H9 (cell line): Measurements from ENCODE around the gene NCKAP5. TPM values are rescaled to one million over a fixed set of nuclear protein-coding genes. Genes with fewer than 3 reads are reported as not detected.

Experiments
- DNase-seq: peaks from one replicate; pipeline ENCODE4 v3.0.0-alpha.2; 2017
- H2AFZ ChIP-seq: one replicate; pipeline ENCODE4 v1.6.1; 2013; ENCODE audit warnings: mild to moderate bottlenecking, low read length, control low read depth, moderate library complexity
- H2AK5ac ChIP-seq: 2 replicates; pipeline ENCODE4 v1.6.1; 2013; ENCODE audit warnings: low read length, control low read depth, mixed read lengths; ENCODE audit not compliant: insufficient read length
- H2BK120ac ChIP-seq: one replicate; pipeline ENCODE4 v1.6.1; 2013; ENCODE audit warnings: low read depth, mild to moderate bottlenecking, low read length, control low read depth, inconsistent platforms; ENCODE audit not compliant: poor library complexity, severe bottlenecking
- H2BK12ac ChIP-seq: 2 replicates; pipeline ENCODE4 v1.6.1; 2013; ENCODE audit warnings: low read length, control low read depth, mixed read lengths, low read depth; ENCODE audit not compliant: insufficient read length
- H2BK15ac ChIP-seq: 2 replicates; pipeline ENCODE4 v1.6.1; 2013; ENCODE audit warnings: low read depth, low read length, control low read depth
- H2BK20ac ChIP-seq: one replicate; pipeline ENCODE4 v1.6.1; 2013; ENCODE audit warnings: low read depth, mild to moderate bottlenecking, low read length, control low read depth, inconsistent platforms; ENCODE audit not compliant: poor library complexity, severe bottlenecking
- H2BK5ac ChIP-seq: 2 replicates; pipeline ENCODE4 v1.6.1; 2013; ENCODE audit warnings: low read length, control low read depth, mixed read lengths; ENCODE audit not compliant: insufficient read length
- H3K14ac ChIP-seq: 2 replicates; pipeline ENCODE4 v1.6.1; 2013; ENCODE audit warnings: low read length, control low read depth; ENCODE audit not compliant: insufficient read depth
- H3K18ac ChIP-seq: 2 replicates; pipeline ENCODE4 v1.6.1; 2013; ENCODE audit warnings: low read depth, mild to moderate bottlenecking, mixed read lengths, low read length, control low read depth; ENCODE audit not compliant: insufficient read length
- H3K23ac ChIP-seq: 2 replicates; pipeline ENCODE4 v1.6.1; 2013; ENCODE audit warnings: low read length, control low read depth, mixed read lengths, low read depth; ENCODE audit not compliant: insufficient read length
- H3K23me2 ChIP-seq: 2 replicates; pipeline ENCODE4 v1.6.1; 2013; ENCODE audit warnings: low read depth, mild to moderate bottlenecking, mixed read lengths, low read length, control low read depth; ENCODE audit not compliant: insufficient read length, poor library complexity, severe bottlenecking
- H3K27ac ChIP-seq: 2 replicates; pipeline ENCODE4 v1.5.1; 2013; ENCODE audit warnings: low read length, control low read depth, mixed read lengths, low read depth; ENCODE audit not compliant: insufficient read length
- H3K27me3 ChIP-seq: 2 replicates; pipeline ENCODE4 v1.6.1; 2013; ENCODE audit warnings: low read length, control low read depth, inconsistent platforms; ENCODE audit not compliant: insufficient read depth
- H3K4ac ChIP-seq: 2 replicates; pipeline ENCODE4 v1.6.1; 2013; ENCODE audit warnings: low read depth, mild to moderate bottlenecking, control low read depth, inconsistent platforms, low read length, moderate library complexity
- H3K4me1 ChIP-seq: 2 replicates; pipeline ENCODE4 v1.6.1; 2013; ENCODE audit warnings: low read length, control low read depth, inconsistent platforms; ENCODE audit not compliant: insufficient read depth
- H3K4me2 ChIP-seq: 2 replicates; pipeline ENCODE4 v1.6.1; 2013; ENCODE audit warnings: low read length, control low read depth, mixed read lengths; ENCODE audit not compliant: insufficient read length, insufficient read depth
- H3K56ac ChIP-seq: 2 replicates; pipeline ENCODE4 v1.6.1; 2013; ENCODE audit warnings: low read depth, mild to moderate bottlenecking, mixed read lengths, low read length, control low read depth; ENCODE audit not compliant: insufficient read length
- H3K79me1 ChIP-seq: 2 replicates; pipeline ENCODE4 v1.6.1; 2013; ENCODE audit warnings: low read depth, mild to moderate bottlenecking, moderate library complexity, low read length, control low read depth, inconsistent platforms; ENCODE audit not compliant: insufficient read depth, poor library complexity, severe bottlenecking
- H3K79me2 ChIP-seq: 2 replicates; pipeline ENCODE4 v1.6.1; 2013; ENCODE audit warnings: low read length, control low read depth, inconsistent platforms; ENCODE audit not compliant: insufficient read depth
- H3K9ac ChIP-seq: 2 replicates; pipeline ENCODE4 v1.6.1; 2013; ENCODE audit warnings: low read length, control low read depth, mixed read lengths; ENCODE audit not compliant: insufficient read length; ENCODE audit errors: extremely low read depth
- H3K9me3 ChIP-seq: one replicate; pipeline ENCODE4 v1.6.1; 2013; ENCODE audit warnings: low read depth, low read length, inconsistent platforms; ENCODE audit not compliant: control insufficient read depth
- H3T11ph ChIP-seq: one replicate; pipeline ENCODE4 v1.6.1; 2013; ENCODE audit warnings: mild to moderate bottlenecking, low read length, control low read depth, inconsistent platforms
- H4K20me1 ChIP-seq: one replicate; pipeline ENCODE4 v1.6.1; 2013; ENCODE audit not compliant: control insufficient read depth, insufficient read length, insufficient read depth
- H4K5ac ChIP-seq: 2 replicates; pipeline ENCODE4 v1.6.1; 2013; ENCODE audit warnings: low read depth, mild to moderate bottlenecking, mixed read lengths, low read length, control low read depth; ENCODE audit not compliant: insufficient read length
- H4K8ac ChIP-seq: replicated peaks from 2 replicates; pipeline ENCODE4 v1.6.1; 2013; ENCODE audit warnings: low read length, control low read depth, mixed read lengths, low read depth; ENCODE audit not compliant: insufficient read length
- H4K91ac ChIP-seq: 2 replicates; pipeline ENCODE4 v1.6.1; 2013; ENCODE audit warnings: low read depth, mild to moderate bottlenecking, moderate library complexity, mixed read lengths, low read length, control low read depth; ENCODE audit not compliant: insufficient read length
- H3K27ac Mint-ChIP-seq, 3 experiments: 2 replicates in 2 of 3; 3 replicates in 1 of 3; pipeline ENCODE4 v1.8.0; 2020 to 2021; ENCODE audit warnings: mixed read lengths in 3 of 3, mild to moderate bottlenecking in 1 of 3, moderate library complexity in 1 of 3
- H3K27me3 Mint-ChIP-seq: 2 replicates; pipeline ENCODE4 v1.8.0; 2021; ENCODE audit warnings: low read depth, mild to moderate bottlenecking, moderate library complexity, mixed read lengths
- H3K36me3 Mint-ChIP-seq, 3 experiments: 2 replicates in 2 of 3; 3 replicates in 1 of 3; pipeline ENCODE4 v1.8.0; 2020 to 2021; ENCODE audit warnings: low read depth in 3 of 3, mixed read lengths in 3 of 3; ENCODE audit not compliant: insufficient read depth in 1 of 3
- H3K4me1 Mint-ChIP-seq, 2 experiments: 2 replicates each; pipeline ENCODE4 v1.8.0; 2020; ENCODE audit warnings: mixed read lengths in 2 of 2
- H3K4me3 Mint-ChIP-seq, 2 experiments: 2 replicates in 1 of 2; 3 replicates in 1 of 2; pipeline ENCODE4 v1.8.0; 2020 to 2021; ENCODE audit warnings: mild to moderate bottlenecking in 2 of 2, mixed read lengths in 2 of 2, moderate library complexity in 1 of 2
- H3K9me3 Mint-ChIP-seq, 2 experiments: 2 replicates in 1 of 2; 3 replicates in 1 of 2; pipeline ENCODE4 v1.8.0; 2020; ENCODE audit warnings: mild to moderate bottlenecking in 2 of 2, mixed read lengths in 2 of 2, moderate library complexity in 1 of 2
- CTCF ChIP-seq: fragments of 200-600 bp; sonication (generic); conservative IDR thresholded peaks from 3 replicates; pipeline ENCODE4 v1.8.0; 2021; ENCODE audit warnings: antibody characterized with exemption, mild to moderate bottlenecking
- WGBS: extraction: QIAGEN DNeasy Blood & Tissue Kit; methylation state at CpG from one replicate; pipeline ENCODE4 v1.1.7; 2013; ENCODE audit warnings: missing lambda C conversion rate, low lambda C conversion rate, mixed read lengths; ENCODE audit not compliant: insufficient read length; ENCODE audit errors: extremely low coverage; 5-methylcytosine and 5-hydroxymethylcytosine counted together
- total RNA-seq: library from RNA; stranded (reverse); gene quantifications from 2 replicates; pipeline ENCODE4 v1.2.1, GENCODE V29; 2021

Gene NCKAP5
- total RNA-seq, 1 experiment from 2014 or later: 0.26 TPM

DNA sequence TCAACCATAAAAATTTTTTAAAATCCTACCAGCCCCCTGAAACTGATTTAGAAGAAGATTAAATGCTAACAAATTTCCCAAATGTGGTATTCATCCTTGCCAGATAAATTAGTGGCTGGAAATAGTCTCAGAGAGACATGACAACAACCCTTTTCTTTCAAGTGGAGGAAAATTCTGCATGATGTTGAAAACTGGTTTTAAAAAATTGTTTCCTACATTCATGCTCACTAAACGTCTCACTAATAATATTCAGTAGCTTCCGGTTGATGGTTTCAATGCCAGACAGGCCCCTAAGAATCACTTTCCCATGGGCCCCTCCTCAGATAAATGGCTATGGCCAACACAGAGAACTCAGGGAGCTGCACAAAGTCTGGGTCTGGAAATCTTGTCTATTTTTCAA lies 43.2 kb downstream of the NCKAP5 start:
- Histone ChIP-seq H3K27me3 (peaks cover 36% of the 10 kb centered on the region; the same call in 1 of the 2 replicates), H4K91ac (no peak overlapping the region), H2BK12ac (no peak overlapping the region), H4K8ac (no peak overlapping the region), H2AFZ (no peak overlapping the region), H3K79me1 (no peaks in the 10 kb centered on the region), H2BK20ac (no peak overlapping the region), H3K56ac (no peak overlapping the region), H2BK120ac (no peak overlapping the region), H2AK5ac (no peak overlapping the region), H3K23me2 (no peaks in the 10 kb centered on the region), H2BK15ac (no peak overlapping the region), H3K23ac (no peak overlapping the region), H3K4me1 (peaks cover 4% of the 10 kb centered on the region; the same call in 1 of the 2 replicates), H3K4me2 (no peak overlapping the region), H3T11ph (no peak overlapping the region), H4K5ac (no peak overlapping the region), H3K9ac (no peak overlapping the region), H3K14ac (no peak overlapping the region), H2BK5ac (no peak overlapping the region), H3K18ac (no peak overlapping the region), H3K4ac (no peak overlapping the region), H3K79me2 (no peaks in the 10 kb centered on the region), H4K20me1 (no peaks in the 10 kb centered on the region), H3K9me3 (no peaks in the 10 kb centered on the region), H3K27ac (no peak overlapping the region)
- Mint-ChIP-seq H3K4me3 (no peak overlapping the region), H3K9me3 (no peaks in the 10 kb centered on the region; a peak in 1 of 5 replicates), H3K27ac (no peak overlapping the region; a peak in 1 of 7 replicates), H3K27me3 (peaks cover 66% of the 10 kb centered on the region), H3K4me1 (peaks cover 14 to 16% of the 10 kb centered on the region in 2 experiments), H3K36me3 (no peaks in the 10 kb centered on the region)
- DNase-seq: no peak
- TF ChIP-seq CTCF: no peak
- WGBS: no CpG with 5 or more reads among the region's 2 CpGs
